Bronchial epithelial cell (primary cell): ENCODE results near the gene SYT3. TPM values are rescaled to one million over a fixed set of nuclear protein-coding genes. Genes with fewer than 3 reads are reported as not detected.
A peak's percentile ranks its signal among the peaks of the same experiment; 100 is the strongest.

ENCODE experiments used
- DNase-seq: peaks from one replicate; pipeline ENCODE4 v3.0.0-alpha.2; 2010; ENCODE audit warnings: low read depth
- FAIRE-seq: peaks from 2 replicates; lab custom pipeline; 2011; peaks lifted over from hg19 to GRCh38; lab: Jason Lieb, UNC
- H3K27me3 ChIP-seq: 2 replicates; pipeline ENCODE4 v1.5.1; 2011; ENCODE audit warnings: low read length; ENCODE audit not compliant: control insufficient read depth, insufficient read depth
- H3K36me3 ChIP-seq: 2 replicates; pipeline ENCODE4 v1.5.1; 2011; ENCODE audit warnings: low read length; ENCODE audit not compliant: control insufficient read depth, insufficient read depth
- H3K4me3 ChIP-seq: 2 replicates; pipeline ENCODE4 v1.5.1; 2011; ENCODE audit warnings: mild to moderate bottlenecking, low read depth, low read length, control low read depth
- CTCF ChIP-seq: IDR thresholded peaks from 2 replicates; pipeline ENCODE4 v1.5.1; 2011; ENCODE audit warnings: mild to moderate bottlenecking, moderate library complexity, low read length, control low read depth, inconsistent platforms; ENCODE audit not compliant: insufficient read depth, severe bottlenecking
- total RNA-seq: library from RNA; depleted of rRNA; stranded (reverse); fragments of >200 nt; gene quantifications from 2 replicates; pipeline ENCODE4 v1.2.1, GENCODE V29; 2014

The SYT3 gene
- total RNA-seq: not detected in 2 replicates

- DNase-seq: no peak
- no peaks in the 10 kb centered on the region for H3K36me3 ChIP-seq
- no peak for FAIRE-seq
- TF ChIP-seq CTCF: no peak
- H3K27me3 ChIP-seq: peaks cover 1% of the 10 kb centered on the region
- no peak within 1 kb of the TSS for H3K4me3 ChIP-seq
These were observed at the start of gene SYT3 for GRCh38 chr19:50639121-50640112. TSS of gene SYT3 (minus strand) at chr19:50639881. CDS start at chr19:50637411, 2,470 bp downstream.

- no peaks in the 10 kb centered on the region for H3K27me3 ChIP-seq
- DNase-seq: no peak
- no peak for FAIRE-seq
- no peak overlapping the region for H3K4me3 ChIP-seq
- no peaks in the 10 kb centered on the region for H3K36me3 ChIP-seq
- no peak for TF ChIP-seq CTCF
These were observed 49.1 kb upstream of the SYT3 start for GRCh38 chr19:50688766-50689165.

DNA sequence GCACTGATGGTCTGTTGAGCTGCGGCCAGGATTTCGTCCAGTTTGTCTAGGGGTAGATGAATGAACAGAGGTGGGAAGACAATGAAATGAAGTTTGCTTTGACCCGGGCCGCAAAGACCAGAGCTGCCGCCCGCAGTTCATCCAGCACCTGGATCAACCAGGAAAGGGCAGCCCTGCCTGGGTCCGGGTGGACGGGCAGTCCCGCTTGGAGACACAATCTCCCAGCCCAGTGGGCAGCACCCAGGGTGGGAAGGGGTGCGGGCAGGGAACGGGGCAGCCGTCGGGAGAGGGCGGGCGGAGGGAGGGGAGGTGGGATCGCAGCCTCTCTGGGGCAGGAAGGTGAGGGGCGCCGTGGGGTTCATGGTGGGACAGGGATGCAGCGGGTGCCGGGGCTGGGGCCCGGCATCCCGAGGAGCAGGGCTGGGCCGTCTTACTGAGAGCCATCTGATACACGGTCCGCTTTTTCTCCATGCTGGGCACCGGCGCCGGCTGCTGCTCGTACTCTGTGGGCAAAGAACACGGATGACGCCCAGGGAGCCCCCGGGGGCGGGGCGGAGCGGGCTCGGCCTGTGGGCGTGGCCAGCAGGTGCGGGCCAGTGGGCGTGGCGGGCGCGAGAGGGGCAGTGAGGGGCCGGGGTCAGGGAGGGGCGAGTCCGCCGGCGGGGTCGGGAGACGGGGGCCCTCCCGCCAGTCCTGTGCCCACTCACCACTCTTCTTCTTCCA lies 46.8 kb upstream of the SYT3 start:
- Histone ChIP-seq H3K27me3 (no peaks in the 10 kb centered on the region), H3K4me3 (no peak overlapping the region), H3K36me3 (no peaks in the 10 kb centered on the region)
- FAIRE-seq (no peak), DNase-seq (no peak)
- TF ChIP-seq CTCF: no peak

DNA sequence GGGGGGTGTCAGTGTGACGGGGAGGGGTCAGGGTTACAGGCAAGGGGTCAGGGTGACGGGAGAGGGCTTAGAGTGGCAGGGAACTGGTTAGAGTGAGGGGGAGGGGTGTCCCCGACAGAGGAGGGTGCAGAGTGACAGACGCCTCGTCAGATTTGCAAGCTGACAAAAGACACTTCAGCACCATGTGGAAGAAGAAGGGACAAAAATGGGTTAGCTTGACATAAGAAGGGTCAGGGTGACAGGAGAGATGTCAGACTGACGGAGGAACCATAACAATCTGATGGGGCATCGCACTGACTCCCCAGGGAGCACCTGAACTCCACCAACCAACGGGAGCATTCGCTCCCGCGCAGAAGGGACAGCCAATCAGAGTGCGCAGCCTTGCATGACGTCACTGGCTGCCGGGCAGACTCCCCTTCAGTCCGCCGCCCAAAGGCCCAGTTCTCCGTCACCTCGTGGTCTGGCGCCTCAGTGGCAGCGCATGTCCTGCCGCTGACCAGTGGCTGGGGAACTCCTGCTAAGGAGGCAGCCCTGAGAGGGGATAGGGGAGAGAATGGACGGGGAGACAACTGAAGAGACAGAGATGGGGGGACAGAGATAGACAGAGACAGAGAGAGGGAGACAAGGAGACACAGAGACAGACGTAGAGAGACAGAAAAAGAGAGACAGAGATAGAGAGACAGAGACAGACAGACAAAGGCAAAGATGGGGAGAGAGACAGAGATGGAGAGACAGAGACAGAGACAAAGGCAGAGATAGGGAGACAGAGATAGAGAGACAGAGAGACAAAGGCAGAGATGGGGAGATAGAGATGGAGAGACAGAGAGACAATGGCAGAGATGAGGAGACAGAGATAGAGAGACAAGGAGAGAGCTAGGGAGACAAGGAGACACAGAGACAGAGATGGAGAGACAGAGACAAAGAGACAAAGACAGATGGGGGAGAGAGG lies 39.8 kb upstream of the SYT3 start:
- no peak for TF ChIP-seq CTCF
- Histone ChIP-seq H3K36me3 (no peaks in the 10 kb centered on the region), H3K27me3 (no peaks in the 10 kb centered on the region), H3K4me3 (no peak overlapping the region)
- FAIRE-seq (peak; percentile 32), DNase-seq (peak; percentile 26)

DNA sequence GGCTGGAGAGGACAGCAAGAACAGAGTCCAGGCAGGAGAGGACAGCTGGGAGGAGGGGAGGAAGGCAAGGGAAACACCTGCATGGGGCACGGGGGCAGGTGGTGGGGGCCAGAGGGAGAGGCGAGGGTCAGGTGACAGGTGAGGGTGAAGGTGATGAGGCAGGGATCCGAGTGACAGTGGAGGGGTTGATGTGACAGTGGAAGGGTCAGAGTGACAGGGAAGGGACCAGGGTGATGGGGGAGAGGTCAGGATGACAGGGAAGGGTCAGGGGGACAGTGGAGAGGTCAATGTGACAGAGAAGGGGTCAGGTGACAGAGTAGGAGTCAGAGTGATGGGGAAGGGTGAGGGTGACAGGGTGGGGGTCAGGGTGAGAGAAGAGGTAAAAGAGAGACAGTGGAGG lies 38.6 kb upstream of the SYT3 start:
- no peaks in the 10 kb centered on the region for H3K27me3 ChIP-seq
- DNase-seq: no peak
- no peak for FAIRE-seq

More for the DNA sequence above, 38.6 kb upstream of the SYT3 start:
- no peak for TF ChIP-seq CTCF
- Histone ChIP-seq H3K36me3 (no peaks in the 10 kb centered on the region), H3K4me3 (no peak overlapping the region)
